Sigmoid colon (tissue), 7 donors: ENCODE measurements around the gene GALNT10. TPM values are rescaled to one million over a fixed set of nuclear protein-coding genes. Genes with fewer than 3 reads are reported as not detected.

Experiments used
- DNase-seq: peaks from one replicate; pipeline ENCODE4 v3.0.0-alpha.2; 2019
- H3K27ac ChIP-seq, 4 donors: fragments of 200-600 bp; sonication (generic); one replicate each; pipeline ENCODE4 v1.5.1; 2016 to 2019; ENCODE audit warnings: mild to moderate bottlenecking in 1 of 4
- H3K27me3 ChIP-seq, 3 donors: fragments of 200-600 bp; sonication (generic); one replicate each; pipeline ENCODE4 v1.5.1; 2019; ENCODE audit warnings: mild to moderate bottlenecking in 1 of 3
- H3K36me3 ChIP-seq, 4 donors: fragments of 200-600 bp; sonication (generic); one replicate each; pipeline ENCODE4 v1.5.1; 2016 to 2019
- H3K4me1 ChIP-seq, 4 donors: fragments of 200-600 bp; sonication (generic); one replicate each; pipeline ENCODE4 v1.5.1; 2017 to 2019
- H3K4me3 ChIP-seq, 4 donors: fragments of 200-600 bp; sonication (generic); one replicate each; pipeline ENCODE4 v1.5.1; 2017 to 2019; ENCODE audit warnings: mild to moderate bottlenecking in 2 of 4, moderate library complexity in 1 of 4
- H3K9me3 ChIP-seq, 4 donors: fragments of 200-600 bp in 3 of 4; sonication (generic) in 3 of 4; one replicate each; pipeline versions ENCODE4 v1.5.1 to v1.6.1; 2013 to 2019
- EP300 ChIP-seq, 4 donors: sonication (generic); formaldehyde crosslinking; IDR thresholded peaks; one replicate each; pipeline ENCODE4 v1.6.1; 2017; ENCODE audit warnings: antibody characterized with exemption in 4 of 4
- POLR2A ChIP-seq, 2 donors: fragments of 450-650 bp; IDR thresholded peaks; one replicate each; pipeline ENCODE4 v1.6.1; 2016; ENCODE audit warnings: antibody characterized with exemption in 2 of 2, mild to moderate bottlenecking in 2 of 2, moderate library complexity in 2 of 2
- POLR2AphosphoS5 ChIP-seq, 4 donors: sonication (generic); formaldehyde crosslinking; IDR thresholded peaks; one replicate each; pipeline ENCODE4 v1.6.1; 2017; ENCODE audit warnings: antibody characterized with exemption in 4 of 4
- WGBS, 2 donors: extraction: QIAGEN DNeasy Blood & Tissue Kit; methylation state at CpG; one replicate each; pipeline ENCODE4 v1.1.7; 2013; 5-methylcytosine and 5-hydroxymethylcytosine counted together
- intact Hi-C: fragments of 100-400 bp; cut with DNase I; formaldehyde crosslinking; loops from one replicate; pipeline ENCODE4 v1.15.1; 2023
- polyA plus RNA-seq, 3 donors: library from polyadenylated mRNA; stranded (reverse); fragments of 200-250 nt; gene quantifications; one replicate each; pipeline ENCODE4 v1.2.3, GENCODE V29; 2013
- total RNA-seq, 4 donors: library from RNA; depleted of rRNA; stranded (reverse); fragments of >200 nt; gene quantifications; one replicate each; pipeline ENCODE4 v1.1.0, GENCODE V29; 2016
- TF ChIP-seq, protein P1 (sequence below), 4 experiments: fragments of 450-650 bp in 3 of 4; fragments of 200-600 bp in 1 of 4; IDR thresholded peaks; one replicate each; pipeline ENCODE4 v1.5.1; 2016 to 2019; ENCODE audit warnings: antibody characterized with exemption in 4 of 4, mild to moderate bottlenecking in 3 of 4, moderate library complexity in 2 of 4
- donor health status: healthy with polysubstance abuse.
- donor health status: Bipolar disorder and iron deficiency.
- donor health status: healthy.

Gene GALNT10
- total and polyA plus RNA-seq, 7 donors = 6.0 to 41.7 (median 24.3) TPM

GRCh38 chr5:154315756-154316155 is 125.2 kb downstream of the GALNT10 start:
- Histone ChIP-seq H3K9me3 (no peaks in the 10 kb centered on the region), H3K4me1 (peaks cover 0 to 9% (median 2%) of the 10 kb centered on the region in 4 donors), H3K36me3 (no peaks in the 10 kb centered on the region), H3K27ac (no peak overlapping the region), H3K27me3 (no peaks in the 10 kb centered on the region), H3K4me3 (no peak overlapping the region)
- TF ChIP-seq EP300 (IDR thresholded peaks at IDR 0.05) = no peak
- TF ChIP-seq, protein P1, sequence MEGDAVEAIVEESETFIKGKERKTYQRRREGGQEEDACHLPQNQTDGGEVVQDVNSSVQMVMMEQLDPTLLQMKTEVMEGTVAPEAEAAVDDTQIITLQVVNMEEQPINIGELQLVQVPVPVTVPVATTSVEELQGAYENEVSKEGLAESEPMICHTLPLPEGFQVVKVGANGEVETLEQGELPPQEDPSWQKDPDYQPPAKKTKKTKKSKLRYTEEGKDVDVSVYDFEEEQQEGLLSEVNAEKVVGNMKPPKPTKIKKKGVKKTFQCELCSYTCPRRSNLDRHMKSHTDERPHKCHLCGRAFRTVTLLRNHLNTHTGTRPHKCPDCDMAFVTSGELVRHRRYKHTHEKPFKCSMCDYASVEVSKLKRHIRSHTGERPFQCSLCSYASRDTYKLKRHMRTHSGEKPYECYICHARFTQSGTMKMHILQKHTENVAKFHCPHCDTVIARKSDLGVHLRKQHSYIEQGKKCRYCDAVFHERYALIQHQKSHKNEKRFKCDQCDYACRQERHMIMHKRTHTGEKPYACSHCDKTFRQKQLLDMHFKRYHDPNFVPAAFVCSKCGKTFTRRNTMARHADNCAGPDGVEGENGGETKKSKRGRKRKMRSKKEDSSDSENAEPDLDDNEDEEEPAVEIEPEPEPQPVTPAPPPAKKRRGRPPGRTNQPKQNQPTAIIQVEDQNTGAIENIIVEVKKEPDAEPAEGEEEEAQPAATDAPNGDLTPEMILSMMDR (IDR thresholded peaks at IDR 0.05) = no peak
- no peak for TF ChIP-seq POLR2A (IDR thresholded peaks at IDR 0.05)
- no peak for TF ChIP-seq POLR2AphosphoS5 (IDR thresholded peaks at IDR 0.05)
- intact Hi-C loops = no loop called here
- no peak for DNase-seq

DNA sequence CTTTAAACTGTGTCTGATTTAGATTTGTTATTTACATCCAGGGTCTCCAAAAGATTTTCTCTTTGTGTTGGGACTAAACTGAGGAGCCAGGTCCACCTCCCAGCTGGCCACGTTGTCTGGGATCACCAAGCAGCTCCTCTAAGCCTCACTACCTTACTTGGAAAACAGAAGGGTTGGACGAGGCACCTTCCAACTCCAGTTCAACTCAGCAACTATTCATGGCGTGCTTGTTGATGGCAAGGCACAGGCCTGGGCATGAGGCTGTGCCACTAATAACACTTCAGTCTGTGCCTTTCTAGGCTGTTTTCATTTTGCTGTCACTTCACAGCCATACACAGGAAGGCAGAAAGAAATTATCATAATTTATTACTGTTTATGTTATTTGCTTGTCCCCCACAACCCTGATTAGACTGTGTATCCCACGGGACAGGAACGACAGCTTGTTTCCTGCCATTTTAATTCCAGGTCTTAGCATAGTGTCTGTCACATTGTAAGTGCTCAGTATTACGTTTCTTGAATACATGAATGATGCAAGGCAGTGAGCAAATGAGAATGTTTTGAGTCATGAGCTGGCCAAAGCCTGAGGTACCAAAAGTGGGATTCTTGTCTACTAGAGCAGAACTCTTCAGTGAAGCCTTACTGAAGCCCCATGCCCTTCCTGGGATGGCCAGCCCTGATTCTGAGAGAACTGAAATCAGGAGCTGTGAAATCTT is 125.8 kb downstream of the GALNT10 start:
- no peaks in the 10 kb centered on the region for H3K9me3 ChIP-seq
- no peaks in the 10 kb centered on the region for H3K36me3 ChIP-seq
- no peaks in the 10 kb centered on the region for H3K27me3 ChIP-seq
- no peak overlapping the region for H3K4me3 ChIP-seq
- 89 to 93% methylated on average over 6 of the region's 6 CpGs for WGBS, 2 donors
- DNase-seq = no peak
- H3K27ac ChIP-seq = no peak overlapping the region
- peaks cover 0 to 13% (median 2%) of the 10 kb centered on the region in 4 donors for H3K4me1 ChIP-seq
- intact Hi-C loops = no loop called here
- TF ChIP-seq POLR2A (IDR thresholded peaks at IDR 0.05) (no peak), EP300 (IDR thresholded peaks at IDR 0.05) (no peak), POLR2AphosphoS5 (IDR thresholded peaks at IDR 0.05) (no peak)
- TF ChIP-seq, protein P1 (IDR thresholded peaks at IDR 0.05) = no peak

GRCh38 chr5:154317916-154318315 is 127.4 kb downstream of the GALNT10 start:
- 90 to 91% methylated on average over 3 of the region's 3 CpGs for WGBS, 2 donors
- peaks cover 0 to 13% (median 0%) of the 10 kb centered on the region in 4 donors for H3K4me1 ChIP-seq
- no peak overlapping the region for H3K27ac ChIP-seq
- H3K9me3 ChIP-seq = no peaks in the 10 kb centered on the region
- H3K4me3 ChIP-seq = no peak overlapping the region
- no peak for TF ChIP-seq POLR2AphosphoS5 (IDR thresholded peaks at IDR 0.05)
- no peak for DNase-seq
- no peaks in the 10 kb centered on the region for H3K27me3 ChIP-seq
- intact Hi-C loops = no loop called here
- no peaks in the 10 kb centered on the region for H3K36me3 ChIP-seq

GRCh38 chr5:154318691-154319090 is 128.2 kb downstream of the GALNT10 start:
- intact Hi-C loops = no loop called here

GRCh38 chr5:154319736-154320135 is 129.2 kb downstream of the GALNT10 start:
- intact Hi-C loops = no loop called here
- H3K9me3 ChIP-seq = no peaks in the 10 kb centered on the region

More at GRCh38 chr5:154318691-154319090, 128.2 kb downstream of the GALNT10 start:
- H3K27me3 ChIP-seq = no peaks in the 10 kb centered on the region
- no peaks in the 10 kb centered on the region for H3K36me3 ChIP-seq
- 97 to 98% methylated on average over 1 of the region's 1 CpG for WGBS, 2 donors
- H3K27ac ChIP-seq = no peak overlapping the region
- H3K9me3 ChIP-seq = no peaks in the 10 kb centered on the region
- TF ChIP-seq EP300 (IDR thresholded peaks at IDR 0.05) = no peak
- no peak for TF ChIP-seq POLR2A (IDR thresholded peaks at IDR 0.05)
- TF ChIP-seq POLR2AphosphoS5 (IDR thresholded peaks at IDR 0.05) = no peak
- TF ChIP-seq, protein P1 (IDR thresholded peaks at IDR 0.05) = no peak
- DNase-seq = no peak
- no peak overlapping the region for H3K4me3 ChIP-seq
- H3K4me1 ChIP-seq = peaks cover 0 to 13% (median 0%) of the 10 kb centered on the region in 4 donors

More at GRCh38 chr5:154319736-154320135, 129.2 kb downstream of the GALNT10 start:
- Histone ChIP-seq H3K27me3 (no peaks in the 10 kb centered on the region), H3K36me3 (peaks cover 0 to 4% (median 0%) of the 10 kb centered on the region in 4 donors), H3K4me1 (peaks cover 0 to 13% (median 0%) of the 10 kb centered on the region in 4 donors), H3K4me3 (no peak overlapping the region), H3K27ac (no peak overlapping the region)
- no peak for DNase-seq
- TF ChIP-seq POLR2AphosphoS5 (IDR thresholded peaks at IDR 0.05) (no peak), EP300 (IDR thresholded peaks at IDR 0.05) (no peak), POLR2A (IDR thresholded peaks at IDR 0.05) (no peak)
- TF ChIP-seq, protein P1 (IDR thresholded peaks at IDR 0.05) = no peak
- 83 to 91% methylated on average over 4 of the region's 4 CpGs for WGBS, 2 donors
